Measurements from ENCODE around the gene SHISA6.

Gene SHISA6

GRCh38 chr17:11240841-11241610, at the start of gene SHISA6:
Gene SHISA6, plus strand, starts transcription at chr17:11241213.
- DNase-seq (ENCODE audit: low read depth), result no peak

- DNase-seq (ENCODE audit: low read depth), result no peak
Measured at GRCh38 chr17:11195801-11196200, 45.2 kb upstream of the SHISA6 start.

- DNase-seq (ENCODE audit: low read depth), result no peak
Measured at GRCh38 chr17:11204991-11205390, 36.0 kb upstream of the SHISA6 start.

- no peak for DNase-seq (ENCODE audit: low read depth)
Measured at GRCh38 chr17:11205659-11206058, 35.4 kb upstream of the SHISA6 start.

GRCh38 chr17:11209906-11210305, 31.1 kb upstream of the SHISA6 start:
- no peak for DNase-seq (ENCODE audit: low read depth)

GRCh38 chr17:11212792-11213191, 28.2 kb upstream of the SHISA6 start:
- no peak for DNase-seq (ENCODE audit: low read depth)

- no peak for DNase-seq (ENCODE audit: low read depth)
Measured at GRCh38 chr17:11216976-11217375, 24.0 kb upstream of the SHISA6 start.

- no peak for DNase-seq (ENCODE audit: low read depth)
Measured at GRCh38 chr17:11221196-11221595, 19.8 kb upstream of the SHISA6 start.

- no peak for DNase-seq (ENCODE audit: low read depth)
Measured at GRCh38 chr17:11221721-11222120, 19.3 kb upstream of the SHISA6 start.

- no peak for DNase-seq (ENCODE audit: low read depth)
Measured at GRCh38 chr17:11238705-11239104, 2.3 kb upstream of the SHISA6 start.

- no peak for DNase-seq (ENCODE audit: low read depth)
Measured at GRCh38 chr17:11239379-11239970, 1.5 kb upstream of the SHISA6 start.

GRCh38 chr17:11240041-11240840, 772 bp upstream of the SHISA6 start:
- DNase-seq (ENCODE audit: low read depth), result no peak

GRCh38 chr17:11241611-11242226, 706 bp downstream of the SHISA6 start:
- DNase-seq (ENCODE audit: low read depth), result no peak

GRCh38 chr17:11242411-11242810, 1.4 kb downstream of the SHISA6 start:
- no peak for DNase-seq (ENCODE audit: low read depth)

GRCh38 chr17:11244776-11245175, 3.8 kb downstream of the SHISA6 start:
- no peak for DNase-seq (ENCODE audit: low read depth)

- DNase-seq (ENCODE audit: low read depth), result no peak
Measured at GRCh38 chr17:11245187-11245586, 4.2 kb downstream of the SHISA6 start.

GRCh38 chr17:11245791-11246190, 4.8 kb downstream of the SHISA6 start:
- no peak for DNase-seq (ENCODE audit: low read depth)

GRCh38 chr17:11250161-11250560, 9.1 kb downstream of the SHISA6 start:
- DNase-seq (ENCODE audit: low read depth), result no peak

GRCh38 chr17:11251561-11252107, 10.6 kb downstream of the SHISA6 start:
- DNase-seq (ENCODE audit: low read depth), result no peak

GRCh38 chr17:11252146-11252545, 11.1 kb downstream of the SHISA6 start:
- DNase-seq (ENCODE audit: low read depth), result no peak

GRCh38 chr17:11256877-11257276, 15.9 kb downstream of the SHISA6 start:
- DNase-seq (ENCODE audit: low read depth), result no peak

GRCh38 chr17:11264183-11264871, 23.3 kb downstream of the SHISA6 start:
- no peak for DNase-seq (ENCODE audit: low read depth)

Data from stimulated activated CD8-positive, alpha-beta memory T cell treated with anti-CD3 and anti-CD28 coated beads, Interleukin-12 subunit alpha, Interleukin-12 subunit beta, amount 100 ng/mL, for 1 hour (primary cell).